DOHH2 (cell line): ENCODE data around the gene SIPA1L2.

Experiments used
- H3F3A ChIP-seq: fragments of 200-600 bp; sonication (generic), shearing (Covaris generic); 2 replicates; pipeline ENCODE4 v1.6.0; 2016; ENCODE audit warnings: antibody characterized with exemption, mild to moderate bottlenecking; ENCODE audit not compliant: control insufficient read depth, insufficient read depth
- H3K27ac ChIP-seq: fragments of 200-600 bp; sonication (generic); 2 replicates; pipeline ENCODE4 v1.5.1; 2014; ENCODE audit warnings: low read depth, mild to moderate bottlenecking, low read length, moderate library complexity
- H3K27me3 ChIP-seq: fragments of 200-600 bp; sonication (generic); 2 replicates; pipeline ENCODE4 v1.6.1; 2014; ENCODE audit warnings: mild to moderate bottlenecking, low read length, mixed read lengths; ENCODE audit not compliant: control insufficient read depth
- H3K36me3 ChIP-seq: fragments of 200-600 bp; sonication (generic); 2 replicates; pipeline ENCODE4 v1.6.1; 2014; ENCODE audit warnings: mild to moderate bottlenecking, low read length, moderate library complexity, mixed read lengths; ENCODE audit not compliant: control insufficient read depth
- H3K4me1 ChIP-seq: fragments of 200-600 bp; sonication (generic); 2 replicates; pipeline ENCODE4 v1.6.1; 2014; ENCODE audit warnings: mild to moderate bottlenecking, low read length, mixed read lengths; ENCODE audit not compliant: control insufficient read depth
- H3K4me2 ChIP-seq: fragments of 200-600 bp; sonication (generic); 2 replicates; pipeline ENCODE4 v1.6.0; 2014; ENCODE audit warnings: mild to moderate bottlenecking, low read length, moderate library complexity
- H3K4me3 ChIP-seq: fragments of 200-600 bp; sonication (generic); 2 replicates; pipeline ENCODE4 v1.5.1; 2014; ENCODE audit warnings: mild to moderate bottlenecking, low read length, mixed read lengths
- H3K79me2 ChIP-seq: fragments of 200-600 bp; sonication (generic); 2 replicates; pipeline ENCODE4 v1.6.1; 2014; ENCODE audit warnings: mild to moderate bottlenecking, low read length, mixed read lengths; ENCODE audit not compliant: control insufficient read depth
- H3K9me2 ChIP-seq: fragments of 200-600 bp; sonication (generic); replicated peaks from 2 replicates; pipeline ENCODE4 v1.6.1; 2014; ENCODE audit warnings: mild to moderate bottlenecking, low read length, mixed read lengths; ENCODE audit not compliant: control insufficient read depth
- H3K9me3 ChIP-seq: fragments of 200-600 bp; sonication (generic); 2 replicates; pipeline ENCODE4 v1.6.1; 2014; ENCODE audit warnings: antibody characterized with exemption, low read length, mixed read lengths; ENCODE audit not compliant: control insufficient read depth, insufficient read depth
- H4K20me1 ChIP-seq: fragments of 200-600 bp; sonication (generic); 2 replicates; pipeline ENCODE4 v1.6.0; 2014; ENCODE audit warnings: low read depth, mild to moderate bottlenecking, antibody characterized with exemption, low read length, moderate library complexity; ENCODE audit not compliant: control insufficient read depth, insufficient read depth
- EZH2phosphoT487 ChIP-seq: fragments of 200-600 bp; sonication (generic); IDR thresholded peaks from 2 replicates; pipeline ENCODE4 v1.6.1; 2017; ENCODE audit warnings: borderline replicate concordance, mild to moderate bottlenecking, antibody characterized with exemption, low read length, moderate library complexity, mixed read lengths
- TF ChIP-seq, protein P1 (sequence below): fragments of 200-600 bp; sonication (generic); IDR thresholded peaks from one replicate; pipeline ENCODE4 v1.5.1; 2014; ENCODE audit warnings: antibody characterized with exemption, mild to moderate bottlenecking, low read depth, low read length; ENCODE audit not compliant: poor library complexity, severe bottlenecking

SIPA1L2 gene

GRCh38 chr1:232644209-232644608, 14.3 kb upstream of the SIPA1L2 start:
- H4K20me1 ChIP-seq = no peaks in the 10 kb centered on the region
- H3F3A ChIP-seq = no peaks in the 10 kb centered on the region
- H3K27ac ChIP-seq = no peak overlapping the region
- H3K9me3 ChIP-seq = no peaks in the 10 kb centered on the region
- no peaks in the 10 kb centered on the region for H3K4me1 ChIP-seq
- no peaks in the 10 kb centered on the region for H3K9me2 ChIP-seq
- H3K4me3 ChIP-seq = no peak overlapping the region
- H3K79me2 ChIP-seq = no peaks in the 10 kb centered on the region
- no peaks in the 10 kb centered on the region for H3K36me3 ChIP-seq
- H3K27me3 ChIP-seq = no peaks in the 10 kb centered on the region
- TF ChIP-seq EZH2phosphoT487 = no peak
- TF ChIP-seq, protein P1, sequence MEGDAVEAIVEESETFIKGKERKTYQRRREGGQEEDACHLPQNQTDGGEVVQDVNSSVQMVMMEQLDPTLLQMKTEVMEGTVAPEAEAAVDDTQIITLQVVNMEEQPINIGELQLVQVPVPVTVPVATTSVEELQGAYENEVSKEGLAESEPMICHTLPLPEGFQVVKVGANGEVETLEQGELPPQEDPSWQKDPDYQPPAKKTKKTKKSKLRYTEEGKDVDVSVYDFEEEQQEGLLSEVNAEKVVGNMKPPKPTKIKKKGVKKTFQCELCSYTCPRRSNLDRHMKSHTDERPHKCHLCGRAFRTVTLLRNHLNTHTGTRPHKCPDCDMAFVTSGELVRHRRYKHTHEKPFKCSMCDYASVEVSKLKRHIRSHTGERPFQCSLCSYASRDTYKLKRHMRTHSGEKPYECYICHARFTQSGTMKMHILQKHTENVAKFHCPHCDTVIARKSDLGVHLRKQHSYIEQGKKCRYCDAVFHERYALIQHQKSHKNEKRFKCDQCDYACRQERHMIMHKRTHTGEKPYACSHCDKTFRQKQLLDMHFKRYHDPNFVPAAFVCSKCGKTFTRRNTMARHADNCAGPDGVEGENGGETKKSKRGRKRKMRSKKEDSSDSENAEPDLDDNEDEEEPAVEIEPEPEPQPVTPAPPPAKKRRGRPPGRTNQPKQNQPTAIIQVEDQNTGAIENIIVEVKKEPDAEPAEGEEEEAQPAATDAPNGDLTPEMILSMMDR = no peak
- H3K4me2 ChIP-seq = no peak overlapping the region

DNA sequence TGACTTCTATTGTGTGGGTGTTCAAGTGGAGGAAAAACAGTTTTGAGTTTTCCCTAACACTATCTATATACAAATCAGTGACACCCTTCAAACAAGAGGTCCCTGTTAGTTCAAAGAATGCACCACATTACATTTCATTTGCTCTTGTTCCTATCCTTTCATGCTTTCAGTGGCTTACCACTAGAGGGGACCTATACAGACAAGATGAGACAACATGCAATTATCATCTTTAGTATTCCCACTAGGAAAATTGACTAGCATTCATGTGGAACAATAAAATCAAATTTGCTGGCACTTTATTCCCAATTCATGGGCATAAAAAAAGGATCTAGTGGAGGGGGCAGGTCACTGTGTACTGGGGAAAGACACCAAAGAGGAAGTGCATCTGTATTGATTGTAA, 13.3 kb upstream of the SIPA1L2 start:
- H3K79me2 ChIP-seq = no peaks in the 10 kb centered on the region
- H3K27ac ChIP-seq = no peak overlapping the region
- H4K20me1 ChIP-seq = no peaks in the 10 kb centered on the region
- no peaks in the 10 kb centered on the region for H3K36me3 ChIP-seq
- no peaks in the 10 kb centered on the region for H3F3A ChIP-seq
- H3K4me2 ChIP-seq = no peak overlapping the region
- H3K27me3 ChIP-seq = no peaks in the 10 kb centered on the region
- no peaks in the 10 kb centered on the region for H3K9me2 ChIP-seq
- no peaks in the 10 kb centered on the region for H3K4me1 ChIP-seq
- H3K4me3 ChIP-seq = no peak overlapping the region
- TF ChIP-seq, protein P1 = no peak
- TF ChIP-seq EZH2phosphoT487 = no peak
- H3K9me3 ChIP-seq = no peaks in the 10 kb centered on the region

DNA sequence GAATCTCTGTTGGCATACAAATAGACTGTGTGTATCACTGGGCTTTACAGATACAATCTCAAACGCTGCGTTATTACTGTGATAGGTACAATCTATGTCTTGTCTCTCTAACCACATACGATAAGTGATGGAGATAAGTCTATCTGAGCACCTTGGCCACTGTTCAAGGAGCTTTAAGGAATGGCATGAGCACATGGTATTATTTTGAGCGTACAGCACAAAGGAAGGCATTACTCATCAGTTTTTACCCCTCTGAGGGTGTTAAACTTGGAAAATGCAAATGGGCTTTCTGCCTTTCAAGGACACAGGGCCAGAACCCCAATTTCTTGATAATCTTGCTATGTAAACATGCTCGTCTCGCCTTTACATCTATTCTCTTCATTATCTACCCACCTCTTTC, 11.6 kb upstream of the SIPA1L2 start:
- no peaks in the 10 kb centered on the region for H3F3A ChIP-seq
- TF ChIP-seq EZH2phosphoT487 = no peak
- TF ChIP-seq, protein P1 = no peak
- no peaks in the 10 kb centered on the region for H3K27me3 ChIP-seq
- H4K20me1 ChIP-seq = no peaks in the 10 kb centered on the region
- no peaks in the 10 kb centered on the region for H3K4me1 ChIP-seq
- no peaks in the 10 kb centered on the region for H3K79me2 ChIP-seq
- no peaks in the 10 kb centered on the region for H3K36me3 ChIP-seq
- no peak overlapping the region for H3K4me2 ChIP-seq
- H3K9me2 ChIP-seq = no peaks in the 10 kb centered on the region
- no peak overlapping the region for H3K27ac ChIP-seq
- H3K4me3 ChIP-seq = no peak overlapping the region
- H3K9me3 ChIP-seq = no peaks in the 10 kb centered on the region

- Histone ChIP-seq H3K9me3 (no peaks in the 10 kb centered on the region), H3K79me2 (no peaks in the 10 kb centered on the region), H3F3A (no peaks in the 10 kb centered on the region), H3K27me3 (no peaks in the 10 kb centered on the region), H3K9me2 (no peaks in the 10 kb centered on the region), H3K4me2 (no peak overlapping the region), H4K20me1 (no peaks in the 10 kb centered on the region), H3K27ac (no peak overlapping the region), H3K4me1 (no peaks in the 10 kb centered on the region), H3K36me3 (no peaks in the 10 kb centered on the region), H3K4me3 (no peak overlapping the region)
- TF ChIP-seq, protein P1 = no peak
- no peak for TF ChIP-seq EZH2phosphoT487
Observed at GRCh38 chr1:232636799-232637198, 6.9 kb upstream of the SIPA1L2 start.
